H1 (cell line): Measurements from ENCODE around the gene SPC24.
"Not testable (repeated sequence)": the region's sequence is repeated elsewhere in the genome, so short reads cannot be mapped to it uniquely, and the experiment has no call there.

Experiments
- CTCF ChIP-seq, 3 experiments: IDR thresholded peaks; 1 replicate in 2 of 3; 2 replicates in 1 of 3; pipeline versions ENCODE4 v1.5.1 to v1.6.1; 2011; ENCODE audit warnings: low read length in 3 of 3, mild to moderate bottlenecking in 3 of 3, inconsistent platforms in 2 of 3, low read depth in 1 of 3, moderate library complexity in 1 of 3; ENCODE audit not compliant: insufficient read depth in 1 of 3; ENCODE audit errors: control extremely low read depth in 1 of 3
- EP300 ChIP-seq, 2 experiments: IDR thresholded peaks; 1 replicate in 1 of 2; 2 replicates in 1 of 2; pipeline ENCODE4 v1.6.1; 2011 to 2012; ENCODE audit warnings: low read depth in 2 of 2, low read length in 2 of 2, mild to moderate bottlenecking in 2 of 2, borderline replicate concordance in 1 of 2, inconsistent platforms in 1 of 2, moderate library complexity in 1 of 2
- EZH2 ChIP-seq: fragments of 200-600 bp; sonication (generic); IDR thresholded peaks from 2 replicates; pipeline ENCODE4 v1.7.1; 2012; ENCODE audit warnings: low read depth, mild to moderate bottlenecking, moderate library complexity, low read length, inconsistent platforms; ENCODE audit not compliant: severe bottlenecking
- GABPA ChIP-seq: IDR thresholded peaks from 2 replicates; pipeline ENCODE4 v1.6.1; 2011; ENCODE audit warnings: mild to moderate bottlenecking, low read length, moderate library complexity, borderline replicate concordance; ENCODE audit not compliant: insufficient read depth
- POLR2AphosphoS5 ChIP-seq: IDR thresholded peaks from 2 replicates; pipeline ENCODE4 v1.6.1; 2011; ENCODE audit warnings: low read depth, low read length

- TF ChIP-seq GABPA; CTCF (IDR thresholded peaks at IDR 0.05; ENCODE audit: control extremely low read depth in 1 of 3, insufficient read depth in 1 of 3, low read depth in 1 of 3, low read length in 3 of 3); EZH2; POLR2AphosphoS5; EP300 (IDR thresholded peaks at IDR 0.05; ENCODE audit: borderline replicate concordance in 1 of 2, low read depth in 2 of 2, low read length in 2 of 2): not testable (repeated sequence)
Observed at GRCh38 chr19:11180975-11181374, 25.4 kb upstream of the SPC24 start.
